ENCODE results near the gene GP5. TPM values are rescaled to one million over a fixed set of nuclear protein-coding genes. Genes with fewer than 3 reads are reported as not detected.

Gene GP5
- total RNA-seq, 1 experiment from 2014 or later: 0.09 TPM

- TF ChIP-seq FOXK1 (CRISPR knock-in tag; IDR thresholded peaks at IDR 0.05): no peak
Observed at GRCh38 chr3:194382196-194382891, 16.7 kb downstream of the GP5 start (continued).

- H3K27ac Mint-ChIP-seq: no peak overlapping the region
- no peaks in the 10 kb centered on the region; the same call in 1 of the 2 replicates for H3K27me3 Mint-ChIP-seq (ENCODE audit: low read depth)
- H3K4me1 Mint-ChIP-seq: peaks cover 38% of the 10 kb centered on the region
- ChIA-PET POLR2A (no interaction called here), CTCF (no interaction called here)
- H3K9me3 Mint-ChIP-seq: no peaks in the 10 kb centered on the region
- ATAC-seq (peak; percentile 44), DNase-seq (ENCODE audit: low spot score) (no peak)
- H3K36me3 Mint-ChIP-seq: no peaks in the 10 kb centered on the region
- H3K4me3 Mint-ChIP-seq: no peak overlapping the region
- TF ChIP-seq NFYB (CRISPR knock-in tag; conservative IDR thresholded peaks at IDR 0.05; ENCODE audit: low read depth): peak; percentile 28; the same call in 1 of the 2 replicates
- TF ChIP-seq, protein P1, sequence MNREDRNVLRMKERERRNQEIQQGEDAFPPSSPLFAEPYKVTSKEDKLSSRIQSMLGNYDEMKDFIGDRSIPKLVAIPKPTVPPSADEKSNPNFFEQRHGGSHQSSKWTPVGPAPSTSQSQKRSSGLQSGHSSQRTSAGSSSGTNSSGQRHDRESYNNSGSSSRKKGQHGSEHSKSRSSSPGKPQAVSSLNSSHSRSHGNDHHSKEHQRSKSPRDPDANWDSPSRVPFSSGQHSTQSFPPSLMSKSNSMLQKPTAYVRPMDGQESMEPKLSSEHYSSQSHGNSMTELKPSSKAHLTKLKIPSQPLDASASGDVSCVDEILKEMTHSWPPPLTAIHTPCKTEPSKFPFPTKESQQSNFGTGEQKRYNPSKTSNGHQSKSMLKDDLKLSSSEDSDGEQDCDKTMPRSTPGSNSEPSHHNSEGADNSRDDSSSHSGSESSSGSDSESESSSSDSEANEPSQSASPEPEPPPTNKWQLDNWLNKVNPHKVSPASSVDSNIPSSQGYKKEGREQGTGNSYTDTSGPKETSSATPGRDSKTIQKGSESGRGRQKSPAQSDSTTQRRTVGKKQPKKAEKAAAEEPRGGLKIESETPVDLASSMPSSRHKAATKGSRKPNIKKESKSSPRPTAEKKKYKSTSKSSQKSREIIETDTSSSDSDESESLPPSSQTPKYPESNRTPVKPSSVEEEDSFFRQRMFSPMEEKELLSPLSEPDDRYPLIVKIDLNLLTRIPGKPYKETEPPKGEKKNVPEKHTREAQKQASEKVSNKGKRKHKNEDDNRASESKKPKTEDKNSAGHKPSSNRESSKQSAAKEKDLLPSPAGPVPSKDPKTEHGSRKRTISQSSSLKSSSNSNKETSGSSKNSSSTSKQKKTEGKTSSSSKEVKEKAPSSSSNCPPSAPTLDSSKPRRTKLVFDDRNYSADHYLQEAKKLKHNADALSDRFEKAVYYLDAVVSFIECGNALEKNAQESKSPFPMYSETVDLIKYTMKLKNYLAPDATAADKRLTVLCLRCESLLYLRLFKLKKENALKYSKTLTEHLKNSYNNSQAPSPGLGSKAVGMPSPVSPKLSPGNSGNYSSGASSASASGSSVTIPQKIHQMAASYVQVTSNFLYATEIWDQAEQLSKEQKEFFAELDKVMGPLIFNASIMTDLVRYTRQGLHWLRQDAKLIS (CRISPR knock-in tag; IDR thresholded peaks at IDR 0.05; ENCODE audit: borderline replicate concordance): no peak
Observed at GRCh38 chr3:194381460-194381875, 17.6 kb downstream of the GP5 start.

GRCh38 chr3:194380326-194380725 is 18.7 kb downstream of the GP5 start:
- H3K4me3 Mint-ChIP-seq: no peak overlapping the region
- no peaks in the 10 kb centered on the region for H3K9me3 Mint-ChIP-seq
- H3K36me3 Mint-ChIP-seq: no peaks in the 10 kb centered on the region
- H3K4me1 Mint-ChIP-seq: peaks cover 46% of the 10 kb centered on the region
- ATAC-seq (no peak), DNase-seq (ENCODE audit: low spot score) (no peak)
- no peaks in the 10 kb centered on the region; the same call in 1 of the 2 replicates for H3K27me3 Mint-ChIP-seq (ENCODE audit: low read depth)
- no peak for TF ChIP-seq RELA (CRISPR knock-in tag; IDR thresholded peaks at IDR 0.05; ENCODE audit: borderline replicate concordance)
- no peak for TF ChIP-seq JUN (CRISPR knock-in tag; IDR thresholded peaks at IDR 0.05)
- no peak for TF ChIP-seq JAZF1 (CRISPR knock-in tag; IDR thresholded peaks at IDR 0.05)
- TF ChIP-seq ZNF532 (CRISPR knock-in tag; IDR thresholded peaks at IDR 0.05; ENCODE audit: borderline replicate concordance): no peak
- TF ChIP-seq ZNF671 (CRISPR knock-in tag; IDR thresholded peaks at IDR 0.05): no peak
- TF ChIP-seq, protein P2, sequence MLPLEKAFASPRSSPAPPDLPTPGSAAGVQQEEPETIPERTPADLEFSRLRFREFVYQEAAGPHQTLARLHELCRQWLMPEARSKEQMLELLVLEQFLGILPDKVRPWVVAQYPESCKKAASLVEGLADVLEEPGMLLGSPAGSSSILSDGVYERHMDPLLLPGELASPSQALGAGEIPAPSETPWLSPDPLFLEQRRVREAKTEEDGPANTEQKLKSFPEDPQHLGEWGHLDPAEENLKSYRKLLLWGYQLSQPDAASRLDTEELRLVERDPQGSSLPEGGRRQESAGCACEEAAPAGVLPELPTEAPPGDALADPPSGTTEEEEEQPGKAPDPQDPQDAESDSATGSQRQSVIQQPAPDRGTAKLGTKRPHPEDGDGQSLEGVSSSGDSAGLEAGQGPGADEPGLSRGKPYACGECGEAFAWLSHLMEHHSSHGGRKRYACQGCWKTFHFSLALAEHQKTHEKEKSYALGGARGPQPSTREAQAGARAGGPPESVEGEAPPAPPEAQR (CRISPR knock-in tag; IDR thresholded peaks at IDR 0.05): no peak
- TF ChIP-seq HMGXB4 (CRISPR knock-in tag; IDR thresholded peaks at IDR 0.05): no peak
- TF ChIP-seq KAT7 (CRISPR knock-in tag; IDR thresholded peaks at IDR 0.05; ENCODE audit: borderline replicate concordance): no peak
- TF ChIP-seq ATF3 (CRISPR knock-in tag; conservative IDR thresholded peaks at IDR 0.05): no peak
- TF ChIP-seq ETV6 (CRISPR knock-in tag; IDR thresholded peaks at IDR 0.05): no peak
- TF ChIP-seq ZBTB21 (CRISPR knock-in tag; IDR thresholded peaks at IDR 0.05; ENCODE audit: borderline replicate concordance): no peak
- TF ChIP-seq ELF4 (CRISPR knock-in tag; IDR thresholded peaks at IDR 0.05; ENCODE audit: low read depth): no peak
- TF ChIP-seq ZNF121 (CRISPR knock-in tag; IDR thresholded peaks at IDR 0.05): no peak
- no peak for TF ChIP-seq ZNF232 (CRISPR knock-in tag; IDR thresholded peaks at IDR 0.05)
- H3K27ac Mint-ChIP-seq: no peak overlapping the region
- ChIA-PET POLR2A (no interaction called here), CTCF (interaction anchor here (0.9 kb wide), 1 partner anchor 65 kb away, joined by 4 read pairs; no protein-coding TSS in a partner anchor)

Data from WTC11 (cell line).